NCI-H226 (cell line): Measurements from ENCODE around the gene DNAAF1.

Experiments
- DNase-seq: peaks from one replicate; pipeline ENCODE4 v3.0.0-alpha.2; 2015

Gene DNAAF1

GRCh38 chr16:84124257-84125073, 20.6 kb upstream of the DNAAF1 start:
- no peak for DNase-seq

- DNase-seq, result no peak
Observed at GRCh38 chr16:84131117-84131516, 14.0 kb upstream of the DNAAF1 start.

DNA sequence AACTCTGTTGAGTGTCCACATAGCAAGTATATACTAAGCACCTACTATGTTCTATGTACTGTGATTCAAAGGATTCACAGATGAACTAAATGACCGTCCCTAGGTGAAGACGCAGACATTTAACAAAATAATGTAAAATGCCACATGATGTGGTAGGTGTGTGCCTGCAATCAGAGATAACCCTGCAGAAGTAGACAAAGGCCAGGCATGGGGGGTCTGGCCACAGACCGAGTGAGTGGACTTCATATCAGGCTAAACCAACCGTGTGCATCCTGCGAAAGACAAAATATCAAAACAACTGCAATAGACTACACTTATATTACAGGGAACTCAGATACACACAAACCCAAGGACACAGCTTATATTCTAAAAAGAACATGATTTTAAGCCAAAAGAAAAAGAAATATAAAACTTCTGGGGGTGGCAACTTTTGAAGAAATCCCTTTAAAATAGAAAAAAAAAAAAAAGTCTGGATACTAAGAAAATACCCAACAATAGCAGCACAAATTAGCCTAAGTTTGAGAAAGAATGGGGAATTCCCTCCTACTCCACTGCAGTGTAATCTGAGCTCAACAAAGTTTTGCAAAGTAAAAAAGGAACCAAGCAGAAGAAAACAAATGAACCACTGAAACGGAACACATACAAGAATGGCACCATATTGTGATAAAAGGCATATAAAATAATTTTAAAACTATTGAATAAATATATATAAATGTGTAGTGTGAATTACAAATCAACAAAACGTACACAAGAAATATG, 12.4 kb upstream of the DNAAF1 start:
- DNase-seq, result no peak

GRCh38 chr16:84136331-84137125, 8.6 kb upstream of the DNAAF1 start:
- DNase-seq, result no peak

DNA sequence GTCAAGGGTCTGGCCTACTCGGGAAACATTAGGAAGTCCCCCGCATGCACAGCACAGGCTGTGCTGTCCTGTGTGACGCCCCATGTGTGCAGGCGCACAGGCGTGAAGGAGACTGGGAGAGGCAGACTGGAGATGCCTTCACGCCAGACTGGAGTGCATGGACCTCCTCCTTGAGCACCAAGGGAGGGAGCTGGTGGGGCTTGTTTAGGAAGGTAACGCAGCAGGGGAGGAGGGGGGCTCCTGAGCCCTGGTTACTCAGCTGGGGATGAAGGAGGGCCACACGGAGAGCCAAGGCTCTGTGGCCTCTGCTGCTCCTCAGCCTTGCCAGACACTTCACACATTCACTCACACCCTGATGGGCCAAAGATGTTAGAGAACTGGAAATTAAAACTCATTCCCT, 7.8 kb upstream of the DNAAF1 start:
- no peak for DNase-seq

GRCh38 chr16:84137769-84138357, 7.2 kb upstream of the DNAAF1 start:
- no peak for DNase-seq

GRCh38 chr16:84138500-84138823, 6.6 kb upstream of the DNAAF1 start:
- DNase-seq, result no peak

DNA sequence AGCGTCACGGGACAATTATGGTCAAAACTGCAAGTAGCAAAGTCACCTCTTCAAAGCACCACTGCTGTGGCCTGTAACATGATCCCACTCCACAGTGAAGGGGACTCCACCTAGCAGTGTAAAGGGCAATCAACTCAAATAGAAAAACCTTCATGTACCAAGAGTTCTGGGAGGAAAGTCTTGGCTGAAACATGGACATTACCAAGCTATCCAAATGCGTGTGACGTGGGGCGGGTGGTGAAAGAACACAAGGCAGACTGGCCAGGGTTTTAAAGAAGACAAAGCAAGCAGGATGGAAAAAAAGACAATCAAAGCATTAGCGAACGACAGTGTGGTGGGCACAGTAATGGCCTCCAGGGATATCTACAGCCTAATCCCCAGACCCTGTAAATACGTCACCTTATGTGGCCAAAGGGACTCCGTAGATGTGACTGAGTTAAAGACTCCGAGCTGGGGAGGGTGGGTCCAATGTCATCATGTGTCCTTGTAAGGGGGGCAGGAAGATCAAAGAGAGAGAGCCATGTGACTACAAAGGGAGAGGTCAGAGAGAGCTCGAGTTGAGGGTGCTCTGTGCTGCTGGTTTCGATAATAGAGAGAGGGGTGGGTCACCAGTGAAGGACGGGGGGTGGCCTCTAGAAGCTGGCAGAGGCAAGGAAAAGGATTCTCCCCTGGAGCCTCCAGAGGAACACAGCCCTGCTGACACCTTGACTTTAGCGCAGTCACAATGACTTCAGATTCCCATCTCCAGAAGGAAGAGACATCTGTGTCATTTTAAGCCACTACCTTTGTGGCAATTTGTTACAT, 6.1 kb upstream of the DNAAF1 start:
- DNase-seq, result no peak

- no peak for DNase-seq
Observed at GRCh38 chr16:84139628-84140258, 5.4 kb upstream of the DNAAF1 start.

DNA sequence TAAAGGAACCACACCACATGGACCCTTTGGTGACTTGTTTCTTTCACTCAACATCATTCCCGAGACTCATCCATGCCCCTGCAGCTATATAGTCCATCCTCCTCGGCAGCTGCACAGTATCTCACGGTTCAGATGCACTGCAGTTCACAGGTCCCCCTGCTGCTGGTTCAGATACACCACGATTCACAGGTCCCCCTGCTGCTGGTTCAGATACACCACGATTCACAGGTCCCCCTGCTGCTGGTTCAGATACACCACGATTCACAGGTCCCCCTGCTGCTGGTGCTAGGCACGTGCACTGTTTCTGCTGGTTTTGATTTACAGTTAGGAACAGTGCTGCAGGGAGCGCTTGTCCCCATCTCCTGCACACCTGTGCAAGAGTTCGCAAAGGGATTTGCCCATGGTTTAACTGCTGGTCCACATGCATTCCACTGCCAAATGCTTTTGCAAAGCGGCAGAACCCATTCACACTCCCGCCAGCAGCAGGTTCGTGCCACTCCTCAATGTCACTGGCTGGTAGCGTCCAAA, 3.9 kb upstream of the DNAAF1 start:
- DNase-seq, result no peak

DNA sequence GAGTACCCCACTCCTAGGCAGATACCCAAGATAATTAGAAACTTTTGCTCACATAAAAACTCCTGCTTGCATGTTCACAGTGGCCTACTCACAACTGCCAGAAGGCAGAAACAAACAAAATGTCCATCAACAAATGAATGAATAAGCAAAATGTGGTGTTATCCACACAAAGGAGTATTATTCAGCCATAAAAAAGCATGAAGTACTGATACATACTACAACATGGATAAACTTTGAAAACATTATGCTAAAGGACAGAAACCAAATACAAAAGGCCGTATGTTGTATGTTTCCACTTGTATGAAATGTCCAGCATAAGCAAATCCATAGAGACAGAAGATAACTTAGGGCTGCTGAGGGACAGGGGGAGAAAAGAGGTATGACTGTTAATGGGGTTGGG, 2.0 kb upstream of the DNAAF1 start:
- no peak for DNase-seq

GRCh38 chr16:84143784-84144199, 1.3 kb upstream of the DNAAF1 start:
- no peak for DNase-seq

DNA sequence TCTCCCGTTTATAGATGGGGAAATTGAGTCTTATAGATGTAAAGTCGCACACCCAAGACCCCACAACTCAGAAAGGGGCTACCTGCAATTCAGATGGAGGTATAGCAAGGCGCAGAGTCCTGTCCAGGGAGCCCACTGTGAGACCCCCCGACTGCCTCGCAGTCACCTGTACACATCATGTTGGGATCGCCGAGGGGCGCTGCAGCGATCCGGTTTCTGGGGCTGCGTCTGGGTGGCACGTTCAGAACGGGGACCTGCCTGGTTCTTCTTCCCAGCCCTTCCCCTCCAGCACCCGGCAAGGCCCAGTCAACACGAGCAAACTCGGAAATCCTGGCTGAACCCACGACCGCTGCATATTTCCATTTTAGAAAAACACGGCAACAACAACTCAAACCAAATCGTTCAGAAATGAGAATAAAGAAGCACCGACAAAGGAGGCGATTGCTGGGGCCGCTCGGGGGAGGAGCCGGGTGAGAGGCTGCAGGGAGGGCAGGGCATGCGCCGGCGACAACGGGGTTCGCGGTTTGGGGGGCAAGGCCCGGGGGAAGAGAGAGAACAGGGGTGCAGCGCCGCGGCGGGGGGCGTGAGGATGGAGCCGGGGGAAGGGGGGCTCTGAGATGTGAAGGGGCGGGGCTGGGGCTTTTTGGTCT, 774 bp upstream of the DNAAF1 start:
- no peak for DNase-seq

- DNase-seq, result no peak
Observed at GRCh38 chr16:84150926-84151325, 5.8 kb downstream of the DNAAF1 start.

DNA sequence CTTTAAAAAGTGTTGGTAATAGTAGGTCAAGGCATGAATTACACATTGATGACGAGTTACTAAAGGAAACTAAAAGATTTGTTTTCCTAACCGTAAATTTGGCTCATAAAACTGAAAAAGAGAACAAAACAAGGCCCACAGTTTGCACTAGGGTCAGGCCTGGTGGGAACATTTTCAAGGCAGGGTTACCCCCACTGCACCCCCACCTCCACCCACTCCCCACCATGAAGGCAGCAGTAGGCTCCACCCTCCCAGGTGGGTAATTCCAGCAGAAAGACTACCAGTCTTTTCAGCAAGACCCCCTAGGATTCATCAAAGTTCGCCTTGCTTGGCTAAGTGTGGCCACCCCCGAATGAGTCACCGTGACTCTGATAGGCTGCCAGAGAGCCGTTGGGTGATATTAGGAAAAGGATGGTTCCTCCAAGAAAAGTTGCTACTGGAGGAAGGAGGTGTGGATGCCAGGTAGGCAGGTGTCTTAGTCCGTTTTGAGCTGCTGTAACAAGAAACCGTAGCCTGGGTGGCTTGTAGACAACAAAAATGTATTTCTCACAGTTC, 8.6 kb downstream of the DNAAF1 start:
- no peak for DNase-seq

GRCh38 chr16:84155226-84155625, 10.1 kb downstream of the DNAAF1 start:
- DNase-seq, result no peak

DNA sequence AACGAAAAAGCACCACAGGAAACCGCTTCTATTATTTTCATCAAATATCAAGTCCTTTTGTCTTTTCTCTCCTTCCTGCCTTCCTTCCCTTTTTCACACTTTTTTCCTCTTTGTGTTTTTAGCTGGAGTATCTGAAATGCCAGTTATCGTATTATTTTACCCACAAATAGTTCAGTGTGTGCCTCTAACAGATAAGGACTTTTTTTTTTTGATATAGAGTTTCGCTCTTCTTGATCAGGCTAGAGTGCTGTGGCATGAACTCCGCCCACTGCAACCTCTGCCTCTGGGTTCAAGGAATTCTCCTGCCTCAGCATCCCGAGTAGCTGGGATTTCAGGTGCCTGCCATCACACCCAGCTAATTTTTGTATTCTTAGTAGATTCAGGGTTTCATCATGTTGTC, 10.7 kb downstream of the DNAAF1 start:
- DNase-seq, result no peak

- DNase-seq, result peak; percentile 62
Observed at GRCh38 chr16:84156342-84156784, 11.3 kb downstream of the DNAAF1 start.

DNA sequence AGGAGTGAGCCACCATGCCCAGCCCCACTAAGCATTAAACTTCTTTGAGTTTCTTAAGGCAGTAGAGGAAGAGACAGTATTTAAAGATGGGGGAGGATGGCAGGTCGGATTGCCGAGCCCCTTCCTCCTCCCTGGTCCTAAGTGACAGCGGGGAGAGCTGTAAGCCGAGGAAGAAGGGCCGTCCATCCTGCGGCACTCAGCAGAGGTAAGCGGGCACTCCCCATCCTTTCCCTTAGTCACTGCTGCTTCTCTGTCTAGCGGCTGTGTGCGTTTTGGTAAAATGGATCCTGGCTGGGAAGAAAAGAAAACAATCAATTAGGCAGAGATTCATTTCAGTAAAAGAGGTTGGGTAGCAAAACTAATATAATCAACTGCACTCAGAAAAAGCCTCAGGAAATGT, 13.9 kb downstream of the DNAAF1 start:
- no peak for DNase-seq

- DNase-seq, result no peak
Observed at GRCh38 chr16:84159800-84160199, 14.7 kb downstream of the DNAAF1 start.

- no peak for DNase-seq
Observed at GRCh38 chr16:84161037-84161436, 15.9 kb downstream of the DNAAF1 start.
